ENCODE data around the gene ADGRE2. TPM values are rescaled to one million over a fixed set of nuclear protein-coding genes. Genes with fewer than 3 reads are reported as not detected.
"Not testable (repeated sequence)": the region's sequence is repeated elsewhere in the genome, so short reads cannot be mapped to it uniquely, and the experiment has no call there.

ADGRE2 gene
- total RNA-seq, 1 experiment from 2014 or later = 8.0 TPM

DNA sequence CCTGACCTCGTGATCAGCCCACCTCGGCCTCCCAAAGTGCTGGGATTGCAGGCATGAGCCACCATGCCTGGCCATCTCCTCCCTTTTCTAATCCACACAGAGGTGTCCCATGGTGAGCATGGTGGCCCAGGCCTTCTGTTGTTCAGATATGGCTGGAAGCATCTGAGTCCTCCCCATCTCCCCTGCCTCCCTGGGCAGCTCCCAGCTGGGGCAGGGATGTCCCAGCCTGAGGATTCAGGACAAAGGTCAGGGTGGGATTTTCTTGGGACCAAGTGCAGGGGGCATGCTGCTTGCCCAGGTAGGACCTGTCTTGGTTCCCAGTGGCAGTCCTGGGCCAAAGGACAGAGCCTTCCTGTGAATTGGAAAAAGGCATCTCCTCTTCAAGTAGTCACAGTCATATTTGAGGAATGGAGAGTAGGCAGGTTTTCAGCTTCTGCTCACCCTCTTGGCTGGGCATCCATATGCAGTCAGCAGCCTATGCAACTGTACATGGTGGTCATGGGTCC, 10.8 kb downstream of the ADGRE2 start:
- Mint-ChIP-seq H3K36me3 (ENCODE audit: insufficient read depth, unreplicated experiment) (peaks cover 47% of the 10 kb centered on the region), H3K4me1 (ENCODE audit: insufficient read depth, unreplicated experiment) (no peaks in the 10 kb centered on the region), H3K27ac (ENCODE audit: low read depth, unreplicated experiment) (no peak overlapping the region), H3K9me3 (ENCODE audit: unreplicated experiment) (peaks cover 6% of the 10 kb centered on the region), H3K4me3 (ENCODE audit: unreplicated experiment) (no peak overlapping the region), H3K27me3 (ENCODE audit: insufficient read depth, unreplicated experiment) (no peaks in the 10 kb centered on the region)
- CTCF ChIA-PET = interaction anchor here (0.5 kb wide), 1 partner anchor 1293 kb away, joined by 4 read pairs; no protein-coding TSS in a partner anchor
- no peak for TF ChIP-seq CTCF (IDR thresholded peaks at IDR 0.05; ENCODE audit: unreplicated experiment)
- intact Hi-C loops (cut with micrococcal nuclease) = no loop called here
- BruUV-seq (replicated peaks) = no TSS peak
- DNase-seq (ENCODE audit: unreplicated experiment) = no peak
- POLR2A ChIA-PET = no interaction called here

DNA sequence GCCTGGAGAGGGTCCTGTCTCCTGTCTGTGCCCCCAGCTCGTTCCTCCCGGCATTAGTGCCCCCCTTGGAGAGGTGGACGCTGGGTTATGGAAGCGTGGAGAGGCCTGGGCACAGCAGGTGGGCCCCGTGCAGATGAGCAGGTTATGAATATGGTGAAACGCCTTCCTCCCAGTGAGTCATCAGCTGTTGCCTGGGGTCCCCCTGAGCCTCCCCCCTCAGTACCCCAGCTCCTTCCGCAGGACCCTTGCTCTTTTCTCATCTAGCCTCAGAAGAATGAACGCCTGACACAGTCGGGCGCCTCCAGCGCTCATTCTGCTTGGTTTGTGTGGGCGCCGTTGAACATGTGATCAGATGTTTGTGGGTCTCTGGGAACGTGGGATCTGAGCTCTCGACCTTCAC, 12.5 kb downstream of the ADGRE2 start:
- DNase-seq (ENCODE audit: unreplicated experiment); BruUV-seq (replicated peaks); POLR2A ChIA-PET; H3K27ac Mint-ChIP-seq (ENCODE audit: low read depth, unreplicated experiment); H3K4me3 Mint-ChIP-seq (ENCODE audit: unreplicated experiment); H3K9me3 Mint-ChIP-seq (ENCODE audit: unreplicated experiment); H3K27me3 Mint-ChIP-seq (ENCODE audit: insufficient read depth, unreplicated experiment); H3K4me1 Mint-ChIP-seq (ENCODE audit: insufficient read depth, unreplicated experiment); intact Hi-C loops (cut with micrococcal nuclease): not testable (repeated sequence)
- CTCF ChIA-PET = interaction anchor here (0.5 kb wide), 1 partner anchor 124 kb away, joined by 3 read pairs; no protein-coding TSS in a partner anchor
- H3K36me3 Mint-ChIP-seq (ENCODE audit: insufficient read depth, unreplicated experiment) = peaks cover 52% of the 10 kb centered on the region

- CTCF ChIA-PET = interaction anchor here (0.5 kb wide), 2 partner anchors 124 to 191 kb away, joined by 3 read pairs; no protein-coding TSS in a partner anchor
- H3K4me1 Mint-ChIP-seq (ENCODE audit: insufficient read depth, unreplicated experiment); DNase-seq (ENCODE audit: unreplicated experiment); H3K27me3 Mint-ChIP-seq (ENCODE audit: insufficient read depth, unreplicated experiment); POLR2A ChIA-PET; intact Hi-C loops (cut with micrococcal nuclease); H3K9me3 Mint-ChIP-seq (ENCODE audit: unreplicated experiment); H3K4me3 Mint-ChIP-seq (ENCODE audit: unreplicated experiment); H3K27ac Mint-ChIP-seq (ENCODE audit: low read depth, unreplicated experiment); BruUV-seq (replicated peaks): not testable (repeated sequence)
- peaks cover 54% of the 10 kb centered on the region for H3K36me3 Mint-ChIP-seq (ENCODE audit: insufficient read depth, unreplicated experiment)
Observed at GRCh38 chr19:14765403-14765802, 13.0 kb downstream of the ADGRE2 start.

- CTCF ChIA-PET = interaction anchor here (0.6 kb wide), 1 partner anchor 26 kb away, joined by 3 read pairs; no protein-coding TSS in a partner anchor
- Mint-ChIP-seq H3K27ac (ENCODE audit: low read depth, unreplicated experiment) (no peak overlapping the region), H3K36me3 (ENCODE audit: insufficient read depth, unreplicated experiment) (peaks cover 51% of the 10 kb centered on the region), H3K4me1 (ENCODE audit: insufficient read depth, unreplicated experiment) (no peaks in the 10 kb centered on the region), H3K9me3 (ENCODE audit: unreplicated experiment) (peaks cover 6% of the 10 kb centered on the region), H3K4me3 (ENCODE audit: unreplicated experiment) (no peak overlapping the region), H3K27me3 (ENCODE audit: insufficient read depth, unreplicated experiment) (no peaks in the 10 kb centered on the region)
- BruUV-seq (replicated peaks) = no TSS peak
- TF ChIP-seq CTCF (IDR thresholded peaks at IDR 0.05; ENCODE audit: unreplicated experiment) = no peak
- DNase-seq (ENCODE audit: unreplicated experiment) = no peak
- intact Hi-C loops (cut with micrococcal nuclease) = no loop called here
- POLR2A ChIA-PET = interaction anchor here (0.7 kb wide), 1 partner anchor 614 kb away, joined by 4 read pairs; no protein-coding TSS in a partner anchor
Observed at GRCh38 chr19:14764401-14764800, 14.0 kb downstream of the ADGRE2 start.

DNA sequence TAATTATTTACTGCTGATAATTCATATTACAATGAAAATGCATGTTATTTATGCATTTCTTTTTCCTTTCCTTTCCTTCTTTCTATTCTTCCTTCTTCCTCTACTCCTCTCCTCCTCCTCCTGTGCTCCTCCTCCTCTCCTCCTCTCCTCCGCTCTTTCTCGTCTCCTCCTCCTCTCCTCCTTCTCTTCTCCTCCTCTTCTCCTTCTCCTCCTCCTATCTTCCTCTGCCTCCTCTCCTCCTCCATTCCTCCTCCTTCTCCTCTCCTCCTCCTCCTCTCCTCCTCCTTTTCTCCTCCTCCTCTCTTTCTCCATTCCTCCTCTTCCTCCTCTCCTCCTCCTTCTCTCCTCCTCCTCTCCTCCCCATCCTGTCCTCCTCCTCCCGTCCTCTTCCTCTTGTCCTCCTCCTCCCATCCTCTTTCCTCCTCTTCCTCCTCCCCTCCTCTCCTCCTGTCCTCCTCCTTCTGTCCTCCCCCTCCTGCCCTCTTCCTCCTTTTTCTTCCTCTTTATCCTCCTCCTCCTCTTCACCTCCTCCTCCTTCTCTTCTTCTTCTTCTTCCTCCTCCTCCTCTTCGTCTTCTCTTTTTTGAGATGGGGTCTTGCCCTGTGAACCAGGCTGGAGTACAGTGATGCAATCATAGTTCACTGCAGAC, 14.7 kb downstream of the ADGRE2 start:
- H3K36me3 Mint-ChIP-seq (ENCODE audit: insufficient read depth, unreplicated experiment) = peaks cover 51% of the 10 kb centered on the region
- no peak overlapping the region for H3K27ac Mint-ChIP-seq (ENCODE audit: low read depth, unreplicated experiment)
- ChIA-PET POLR2A (no interaction called here), CTCF (no interaction called here)
- no peak overlapping the region for H3K4me3 Mint-ChIP-seq (ENCODE audit: unreplicated experiment)
- BruUV-seq (replicated peaks) = no TSS peak
- TF ChIP-seq CTCF (IDR thresholded peaks at IDR 0.05; ENCODE audit: unreplicated experiment) = no peak
- no peaks in the 10 kb centered on the region for H3K27me3 Mint-ChIP-seq (ENCODE audit: insufficient read depth, unreplicated experiment)
- H3K4me1 Mint-ChIP-seq (ENCODE audit: insufficient read depth, unreplicated experiment) = no peaks in the 10 kb centered on the region
- peaks cover 6% of the 10 kb centered on the region for H3K9me3 Mint-ChIP-seq (ENCODE audit: unreplicated experiment)
- DNase-seq (ENCODE audit: unreplicated experiment) = no peak
- intact Hi-C loops (cut with micrococcal nuclease) = no loop called here
